ENCODE results near the gene TMEM219. TPM values are rescaled to one million over a fixed set of nuclear protein-coding genes. Genes with fewer than 3 reads are reported as not detected.

Gene TMEM219
- total and polyA plus RNA-seq, 10 of the 15 experiments (the other 5 are each of a cell fraction or from before 2014, with no cell fraction given): 33.6 to 74.6 (median 56.5) TPM

DNA sequence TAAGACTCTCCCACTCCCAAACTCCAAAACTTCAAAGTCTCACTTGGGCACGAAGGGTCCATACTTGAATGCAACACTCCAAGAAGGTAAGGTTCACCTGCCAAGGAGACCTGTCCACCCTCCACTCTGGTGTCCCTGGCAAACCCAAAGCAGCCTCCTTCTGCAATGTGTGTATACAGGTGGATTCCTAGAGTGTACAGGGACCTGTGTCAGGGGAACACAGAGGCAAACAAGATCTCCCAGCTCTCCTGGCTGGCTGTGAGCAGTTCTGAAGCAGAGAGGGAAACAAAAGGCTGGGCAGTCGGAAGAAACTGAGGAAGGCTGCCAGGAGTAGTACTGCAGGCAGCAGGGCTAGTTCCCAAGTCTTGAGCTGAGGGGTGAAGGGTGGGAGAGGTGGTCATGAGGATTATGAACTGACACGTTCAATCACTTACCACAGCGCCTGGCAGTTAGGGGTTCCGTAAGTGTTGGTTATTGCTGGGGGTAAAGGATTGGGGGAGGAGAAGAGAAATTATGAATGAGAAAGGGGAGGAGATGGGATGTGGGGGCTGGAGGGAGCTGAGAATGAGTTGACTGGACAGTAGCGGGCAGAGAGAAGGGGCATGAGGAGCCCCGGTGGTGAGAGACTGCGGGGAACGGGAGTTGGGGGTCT, 36.6 kb upstream of the TMEM219 start (continued):
- TF ChIP-seq, protein P1, sequence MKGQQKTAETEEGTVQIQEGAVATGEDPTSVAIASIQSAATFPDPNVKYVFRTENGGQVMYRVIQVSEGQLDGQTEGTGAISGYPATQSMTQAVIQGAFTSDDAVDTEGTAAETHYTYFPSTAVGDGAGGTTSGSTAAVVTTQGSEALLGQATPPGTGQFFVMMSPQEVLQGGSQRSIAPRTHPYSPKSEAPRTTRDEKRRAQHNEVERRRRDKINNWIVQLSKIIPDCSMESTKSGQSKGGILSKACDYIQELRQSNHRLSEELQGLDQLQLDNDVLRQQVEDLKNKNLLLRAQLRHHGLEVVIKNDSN (IDR thresholded peaks at IDR 0.05; ENCODE audit: borderline replicate concordance, extremely low read length, insufficient read depth, low read depth, low read length): no peak
- no peak for TF ChIP-seq TCF3 (IDR thresholded peaks at IDR 0.05; ENCODE audit: borderline replicate concordance, insufficient read depth, low read depth, low read length)
- TF ChIP-seq CREM (IDR thresholded peaks at IDR 0.05; ENCODE audit: low read depth): no peak
- TF ChIP-seq FOXM1 (IDR thresholded peaks at IDR 0.05; ENCODE audit: low read depth, low read length): no peak
- no peak for TF ChIP-seq HDGF (IDR thresholded peaks at IDR 0.05)
- no peak for TF ChIP-seq HDAC6 (IDR thresholded peaks at IDR 0.05; ENCODE audit: unreplicated experiment)
- TF ChIP-seq, protein P2, sequence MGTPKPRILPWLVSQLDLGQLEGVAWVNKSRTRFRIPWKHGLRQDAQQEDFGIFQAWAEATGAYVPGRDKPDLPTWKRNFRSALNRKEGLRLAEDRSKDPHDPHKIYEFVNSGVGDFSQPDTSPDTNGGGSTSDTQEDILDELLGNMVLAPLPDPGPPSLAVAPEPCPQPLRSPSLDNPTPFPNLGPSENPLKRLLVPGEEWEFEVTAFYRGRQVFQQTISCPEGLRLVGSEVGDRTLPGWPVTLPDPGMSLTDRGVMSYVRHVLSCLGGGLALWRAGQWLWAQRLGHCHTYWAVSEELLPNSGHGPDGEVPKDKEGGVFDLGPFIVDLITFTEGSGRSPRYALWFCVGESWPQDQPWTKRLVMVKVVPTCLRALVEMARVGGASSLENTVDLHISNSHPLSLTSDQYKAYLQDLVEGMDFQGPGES (IDR thresholded peaks at IDR 0.05): no peak
- TF ChIP-seq, protein P3, sequence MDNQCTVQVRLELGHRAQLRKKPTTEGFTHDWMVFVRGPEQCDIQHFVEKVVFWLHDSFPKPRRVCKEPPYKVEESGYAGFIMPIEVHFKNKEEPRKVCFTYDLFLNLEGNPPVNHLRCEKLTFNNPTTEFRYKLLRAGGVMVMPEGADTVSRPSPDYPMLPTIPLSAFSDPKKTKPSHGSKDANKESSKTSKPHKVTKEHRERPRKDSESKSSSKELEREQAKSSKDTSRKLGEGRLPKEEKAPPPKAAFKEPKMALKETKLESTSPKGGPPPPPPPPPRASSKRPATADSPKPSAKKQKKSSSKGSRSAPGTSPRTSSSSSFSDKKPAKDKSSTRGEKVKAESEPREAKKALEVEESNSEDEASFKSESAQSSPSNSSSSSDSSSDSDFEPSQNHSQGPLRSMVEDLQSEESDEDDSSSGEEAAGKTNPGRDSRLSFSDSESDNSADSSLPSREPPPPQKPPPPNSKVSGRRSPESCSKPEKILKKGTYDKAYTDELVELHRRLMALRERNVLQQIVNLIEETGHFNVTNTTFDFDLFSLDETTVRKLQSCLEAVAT (IDR thresholded peaks at IDR 0.05): no peak
- TF ChIP-seq, protein P4, sequence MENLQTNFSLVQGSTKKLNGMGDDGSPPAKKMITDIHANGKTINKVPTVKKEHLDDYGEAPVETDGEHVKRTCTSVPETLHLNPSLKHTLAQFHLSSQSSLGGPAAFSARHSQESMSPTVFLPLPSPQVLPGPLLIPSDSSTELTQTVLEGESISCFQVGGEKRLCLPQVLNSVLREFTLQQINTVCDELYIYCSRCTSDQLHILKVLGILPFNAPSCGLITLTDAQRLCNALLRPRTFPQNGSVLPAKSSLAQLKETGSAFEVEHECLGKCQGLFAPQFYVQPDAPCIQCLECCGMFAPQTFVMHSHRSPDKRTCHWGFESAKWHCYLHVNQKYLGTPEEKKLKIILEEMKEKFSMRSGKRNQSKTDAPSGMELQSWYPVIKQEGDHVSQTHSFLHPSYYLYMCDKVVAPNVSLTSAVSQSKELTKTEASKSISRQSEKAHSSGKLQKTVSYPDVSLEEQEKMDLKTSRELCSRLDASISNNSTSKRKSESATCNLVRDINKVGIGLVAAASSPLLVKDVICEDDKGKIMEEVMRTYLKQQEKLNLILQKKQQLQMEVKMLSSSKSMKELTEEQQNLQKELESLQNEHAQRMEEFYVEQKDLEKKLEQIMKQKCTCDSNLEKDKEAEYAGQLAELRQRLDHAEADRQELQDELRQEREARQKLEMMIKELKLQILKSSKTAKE (IDR thresholded peaks at IDR 0.05; ENCODE audit: low read depth, poor library complexity, severe bottlenecking): no peak
- no peak for TF ChIP-seq ZNF384 (IDR thresholded peaks at IDR 0.05; ENCODE audit: borderline replicate concordance, low read depth, low read length)
- TF ChIP-seq NR2C2 (IDR thresholded peaks at IDR 0.05; ENCODE audit: borderline replicate concordance, control insufficient read depth, insufficient read length, low read depth): no peak

All from GM12878 (cell line).